ENCODE data around the gene PDE8B. TPM values are rescaled to one million over a fixed set of nuclear protein-coding genes. Genes with fewer than 3 reads are reported as not detected.
A peak's percentile ranks its signal among the peaks of the same experiment; 100 is the strongest.

Gene PDE8B
- total RNA-seq, 4 donors from 2014 or later = 13.0 to 54.4 (median 27.3) TPM

GRCh38 chr5:77418601-77419581, 208.4 kb downstream of the PDE8B start:
- H3K27ac ChIP-seq = no peak overlapping the region
- H3K36me3 ChIP-seq = no peaks in the 10 kb centered on the region
- no peak for DNase-seq
- H3K27me3 ChIP-seq = no peaks in the 10 kb centered on the region
- intact Hi-C loops (cut with DNase I; ENCODE audit: low total_unique reads) = no loop called here
- no peaks in the 10 kb centered on the region for H3K9me3 ChIP-seq
- TF ChIP-seq POLR2A (IDR thresholded peaks at IDR 0.05) = no peak
- TF ChIP-seq CTCF (IDR thresholded peaks at IDR 0.05) = no peak
- H3K4me3 ChIP-seq = no peak overlapping the region
- H3K4me1 ChIP-seq = peaks cover 0 to 1% of the 10 kb centered on the region in 2 donors

GRCh38 chr5:77419644-77420582, 209.4 kb downstream of the PDE8B start:
- no peak overlapping the region for H3K27ac ChIP-seq
- no peak for DNase-seq
- no peak overlapping the region for H3K4me3 ChIP-seq
- TF ChIP-seq POLR2A (IDR thresholded peaks at IDR 0.05) = no peak
- no peak for TF ChIP-seq CTCF (IDR thresholded peaks at IDR 0.05)
- H3K4me1 ChIP-seq = peaks cover 0 to 5% of the 10 kb centered on the region in 2 donors
- H3K36me3 ChIP-seq = no peaks in the 10 kb centered on the region
- H3K27me3 ChIP-seq = no peaks in the 10 kb centered on the region
- H3K9me3 ChIP-seq = no peaks in the 10 kb centered on the region
- intact Hi-C loops (cut with DNase I; ENCODE audit: low total_unique reads) = no loop called here

DNA sequence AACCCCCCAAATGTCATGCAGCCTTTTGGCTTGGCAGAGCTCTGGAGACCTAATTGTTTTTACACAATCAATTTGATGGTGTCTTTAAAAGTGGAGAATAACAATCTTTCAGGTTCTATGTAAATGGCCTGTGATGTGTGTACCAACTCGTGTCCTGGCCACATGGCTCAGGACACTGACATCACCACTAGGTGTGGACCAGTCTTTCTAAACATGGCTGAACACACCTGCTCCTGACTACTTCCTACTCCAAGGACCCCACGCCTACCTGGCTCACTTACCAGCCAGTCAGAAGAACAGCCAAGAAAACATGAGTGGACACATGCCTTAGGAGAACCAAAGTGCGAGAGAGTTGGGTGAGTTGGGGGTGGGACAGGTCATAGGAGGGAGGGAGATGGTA, 210.5 kb downstream of the PDE8B start:
- no peak overlapping the region for H3K27ac ChIP-seq
- no peak overlapping the region for H3K4me3 ChIP-seq
- intact Hi-C loops (cut with DNase I; ENCODE audit: low total_unique reads) = no loop called here
- no peaks in the 10 kb centered on the region for H3K9me3 ChIP-seq
- no peaks in the 10 kb centered on the region for H3K27me3 ChIP-seq
- DNase-seq = no peak
- H3K4me1 ChIP-seq = peaks cover 0 to 5% of the 10 kb centered on the region in 2 donors
- no peaks in the 10 kb centered on the region for H3K36me3 ChIP-seq
- no peak for TF ChIP-seq CTCF (IDR thresholded peaks at IDR 0.05)
- TF ChIP-seq POLR2A (IDR thresholded peaks at IDR 0.05) = no peak

DNA sequence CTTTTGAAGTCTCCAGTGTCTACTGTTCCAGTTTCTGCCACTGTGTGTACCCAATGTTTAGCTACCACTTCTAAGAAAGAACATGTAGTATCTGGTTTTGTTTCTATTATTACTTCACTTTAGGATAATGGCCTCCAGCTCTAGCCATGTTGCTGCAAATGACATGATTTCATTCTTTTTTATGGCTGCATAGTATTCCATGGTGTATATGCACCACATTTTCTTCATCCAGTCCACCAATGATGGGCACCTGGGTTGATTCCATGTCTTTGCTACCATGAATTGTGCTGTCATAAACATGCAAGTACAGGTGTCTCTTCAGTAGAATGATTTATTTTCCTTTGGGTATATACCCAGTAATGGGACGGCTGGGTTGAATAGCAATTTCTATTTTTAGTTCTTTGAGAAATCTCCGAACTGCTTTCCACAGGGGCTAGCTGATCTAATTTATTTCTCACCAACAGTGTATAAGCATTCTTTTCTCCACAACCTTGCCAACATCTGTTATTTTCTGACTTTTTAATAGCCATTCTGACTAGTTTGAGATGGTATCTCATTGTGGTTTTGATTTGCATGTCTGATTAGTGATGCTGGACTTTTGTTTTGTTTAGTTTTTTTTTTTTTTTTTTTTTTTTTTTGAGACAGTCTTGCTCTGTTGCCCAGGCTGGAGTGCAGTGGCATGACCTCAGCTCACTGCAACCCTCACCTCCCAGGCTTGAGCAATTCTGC, 212.7 kb downstream of the PDE8B start:
- H3K4me1 ChIP-seq = peaks cover 0 to 5% of the 10 kb centered on the region in 2 donors
- H3K36me3 ChIP-seq = no peaks in the 10 kb centered on the region
- H3K27ac ChIP-seq = peak overlapping the region; percentile 58 to 60
- no peak overlapping the region for H3K4me3 ChIP-seq
- TF ChIP-seq POLR2A (IDR thresholded peaks at IDR 0.05) = no peak
- no peak for TF ChIP-seq CTCF (IDR thresholded peaks at IDR 0.05)
- no peaks in the 10 kb centered on the region for H3K27me3 ChIP-seq
- H3K9me3 ChIP-seq = no peaks in the 10 kb centered on the region
- no peak for DNase-seq
- intact Hi-C loops (cut with DNase I; ENCODE audit: low total_unique reads) = no loop called here
